22Rv1 (cell line): ENCODE measurements around the gene DNER.

Experiments
- H3K27ac ChIP-seq: fragments of 450-650 bp; 2 replicates; pipeline ENCODE4 v1.5.1; 2017
- ZFX ChIP-seq: fragments of 450-650 bp; IDR thresholded peaks from 2 replicates; pipeline ENCODE4 v1.6.1; 2017; ENCODE audit warnings: antibody characterized with exemption, borderline replicate concordance
- TF ChIP-seq, protein P1 (sequence below): fragments of 450-650 bp; IDR thresholded peaks from 2 replicates; pipeline ENCODE4 v1.5.1; 2017; ENCODE audit warnings: mild to moderate bottlenecking

DNER gene

DNA sequence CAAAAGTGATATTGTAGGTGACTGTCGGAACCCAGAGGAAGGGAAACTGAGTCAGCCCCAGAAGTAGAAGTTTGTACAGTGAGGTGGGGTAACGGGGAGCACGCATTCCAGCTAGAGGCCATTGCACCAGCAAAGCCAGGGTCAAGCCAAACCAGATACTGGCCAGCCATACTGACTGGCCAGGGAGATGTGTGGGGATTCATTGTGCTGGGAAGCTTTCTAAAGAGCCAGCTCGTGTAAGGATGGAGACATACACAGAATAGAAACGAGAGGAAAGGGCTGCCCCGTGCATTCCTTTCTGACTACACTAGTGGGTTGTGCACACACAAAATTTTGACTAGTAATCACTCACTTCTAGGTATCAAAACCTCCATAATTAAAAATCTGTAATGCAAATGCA lies 268.0 kb downstream of the DNER start:
- H3K27ac ChIP-seq, result no peak overlapping the region

DNA sequence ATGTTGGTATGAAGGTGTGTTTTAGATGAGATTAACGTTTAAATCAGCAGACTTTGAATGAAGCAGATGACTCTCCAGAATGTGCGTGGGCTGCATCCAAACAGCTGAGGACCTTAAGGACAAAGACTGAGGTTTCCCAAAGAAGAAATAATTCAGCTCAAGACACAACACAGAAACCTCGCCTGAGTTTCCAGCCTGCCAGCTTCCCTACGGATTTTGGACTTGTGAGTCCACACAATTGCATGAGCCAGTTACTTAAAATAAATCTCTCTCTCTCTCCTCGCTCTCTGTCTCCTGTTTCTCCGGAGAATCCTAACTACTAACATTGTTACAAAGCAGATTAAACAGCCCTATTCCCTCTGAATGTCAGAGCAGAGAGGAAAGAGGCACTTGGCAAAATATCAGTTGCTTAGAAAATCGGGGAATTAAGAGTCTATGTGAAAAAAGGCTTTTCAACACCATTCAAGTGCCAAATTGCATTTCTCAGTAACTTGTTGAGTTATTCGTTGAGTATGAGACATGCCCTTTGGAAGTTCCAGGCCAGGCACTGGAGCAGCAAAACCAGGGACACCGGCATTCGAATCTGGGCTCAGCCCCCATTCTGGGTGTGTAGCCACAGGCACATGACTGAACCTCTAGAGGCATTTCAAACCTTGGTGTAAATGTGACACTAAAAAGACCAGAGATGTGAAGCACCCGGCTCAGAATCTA lies 268.7 kb downstream of the DNER start:
- TF ChIP-seq, protein P1, sequence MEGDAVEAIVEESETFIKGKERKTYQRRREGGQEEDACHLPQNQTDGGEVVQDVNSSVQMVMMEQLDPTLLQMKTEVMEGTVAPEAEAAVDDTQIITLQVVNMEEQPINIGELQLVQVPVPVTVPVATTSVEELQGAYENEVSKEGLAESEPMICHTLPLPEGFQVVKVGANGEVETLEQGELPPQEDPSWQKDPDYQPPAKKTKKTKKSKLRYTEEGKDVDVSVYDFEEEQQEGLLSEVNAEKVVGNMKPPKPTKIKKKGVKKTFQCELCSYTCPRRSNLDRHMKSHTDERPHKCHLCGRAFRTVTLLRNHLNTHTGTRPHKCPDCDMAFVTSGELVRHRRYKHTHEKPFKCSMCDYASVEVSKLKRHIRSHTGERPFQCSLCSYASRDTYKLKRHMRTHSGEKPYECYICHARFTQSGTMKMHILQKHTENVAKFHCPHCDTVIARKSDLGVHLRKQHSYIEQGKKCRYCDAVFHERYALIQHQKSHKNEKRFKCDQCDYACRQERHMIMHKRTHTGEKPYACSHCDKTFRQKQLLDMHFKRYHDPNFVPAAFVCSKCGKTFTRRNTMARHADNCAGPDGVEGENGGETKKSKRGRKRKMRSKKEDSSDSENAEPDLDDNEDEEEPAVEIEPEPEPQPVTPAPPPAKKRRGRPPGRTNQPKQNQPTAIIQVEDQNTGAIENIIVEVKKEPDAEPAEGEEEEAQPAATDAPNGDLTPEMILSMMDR, result no peak
- TF ChIP-seq ZFX, result no peak
- H3K27ac ChIP-seq, result no peak overlapping the region

More for the DNA sequence above, 268.0 kb downstream of the DNER start:
- TF ChIP-seq, protein P1, result no peak
- TF ChIP-seq ZFX, result no peak

DNA sequence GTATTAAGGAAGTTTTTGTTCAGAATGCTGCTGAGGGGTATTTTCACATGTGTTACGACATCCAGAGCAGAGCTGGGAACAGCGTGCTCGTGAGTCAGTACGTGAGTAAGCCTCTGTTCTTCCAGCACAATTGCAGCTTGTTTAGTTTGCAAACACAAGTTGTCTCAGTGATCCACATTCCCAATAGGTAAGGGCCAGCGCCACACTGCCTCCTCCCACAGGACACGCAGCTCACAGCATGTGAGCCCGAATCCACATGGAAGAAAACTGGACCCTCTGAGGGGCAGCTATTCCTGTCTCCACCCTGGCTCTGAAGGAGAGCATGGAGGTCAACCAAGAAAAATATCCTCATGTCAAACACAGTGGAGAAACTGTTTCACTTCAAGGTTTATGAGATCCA lies 269.3 kb downstream of the DNER start:
- no peak for TF ChIP-seq ZFX
- TF ChIP-seq, protein P1, result no peak

DNA sequence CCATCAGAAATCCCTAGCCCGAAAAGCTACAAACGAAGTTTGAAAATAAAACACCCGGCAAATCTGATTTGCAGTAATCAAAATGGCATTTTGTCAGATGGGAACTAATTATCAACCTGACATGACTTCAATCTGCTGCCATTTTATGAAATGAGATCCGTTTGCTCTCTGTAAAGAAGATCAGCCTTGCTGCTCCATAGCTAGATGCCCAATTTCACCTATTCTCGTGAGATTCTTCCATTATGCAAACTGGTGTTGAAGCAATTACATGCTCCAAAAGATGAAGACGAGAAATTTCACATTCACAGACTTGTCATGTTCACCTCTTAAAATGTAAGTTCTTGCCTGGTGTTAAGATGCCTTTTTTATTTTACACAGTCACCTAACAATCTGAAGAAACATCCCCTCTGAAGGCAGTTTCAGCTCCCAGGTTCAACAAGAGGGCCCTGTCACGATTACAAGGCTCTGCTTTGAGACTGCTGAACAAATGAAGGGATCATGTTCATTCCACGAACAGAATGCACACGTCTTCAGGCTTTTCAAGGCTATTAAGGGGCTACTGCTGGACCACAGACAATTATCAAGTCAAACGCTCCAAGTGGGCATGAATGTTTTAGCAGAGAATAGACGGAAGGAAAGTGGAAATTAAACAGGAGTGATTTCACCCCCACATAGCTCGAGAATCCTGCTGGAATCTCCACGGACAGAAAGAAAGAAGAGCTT lies 270.6 kb downstream of the DNER start:
- no peak overlapping the region for H3K27ac ChIP-seq

More for the DNA sequence above, 269.3 kb downstream of the DNER start:
- H3K27ac ChIP-seq, result no peak overlapping the region

DNA sequence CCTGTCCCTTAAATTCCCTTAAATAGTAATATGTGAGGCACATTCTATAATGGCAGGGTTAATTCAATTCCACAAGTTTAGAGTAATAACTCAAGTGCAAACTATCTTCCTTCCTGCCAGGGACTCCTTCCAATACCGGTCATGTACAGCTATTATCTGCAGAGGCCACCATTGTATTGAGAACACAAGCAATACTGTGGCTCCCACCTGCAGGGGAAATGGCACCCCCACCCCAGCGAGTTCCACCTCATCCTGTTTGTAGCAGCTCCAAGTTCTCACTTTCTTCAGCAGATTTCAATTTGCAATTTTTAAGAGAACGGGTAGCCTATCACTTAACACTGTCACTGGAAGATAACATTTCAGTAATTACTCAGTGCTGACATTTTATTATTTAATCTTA lies 271.2 kb downstream of the DNER start:
- no peak for TF ChIP-seq ZFX
- TF ChIP-seq, protein P1, result no peak
- H3K27ac ChIP-seq, result no peak overlapping the region

More for the DNA sequence above, 270.6 kb downstream of the DNER start:
- no peak for TF ChIP-seq ZFX
- TF ChIP-seq, protein P1, result no peak

DNA sequence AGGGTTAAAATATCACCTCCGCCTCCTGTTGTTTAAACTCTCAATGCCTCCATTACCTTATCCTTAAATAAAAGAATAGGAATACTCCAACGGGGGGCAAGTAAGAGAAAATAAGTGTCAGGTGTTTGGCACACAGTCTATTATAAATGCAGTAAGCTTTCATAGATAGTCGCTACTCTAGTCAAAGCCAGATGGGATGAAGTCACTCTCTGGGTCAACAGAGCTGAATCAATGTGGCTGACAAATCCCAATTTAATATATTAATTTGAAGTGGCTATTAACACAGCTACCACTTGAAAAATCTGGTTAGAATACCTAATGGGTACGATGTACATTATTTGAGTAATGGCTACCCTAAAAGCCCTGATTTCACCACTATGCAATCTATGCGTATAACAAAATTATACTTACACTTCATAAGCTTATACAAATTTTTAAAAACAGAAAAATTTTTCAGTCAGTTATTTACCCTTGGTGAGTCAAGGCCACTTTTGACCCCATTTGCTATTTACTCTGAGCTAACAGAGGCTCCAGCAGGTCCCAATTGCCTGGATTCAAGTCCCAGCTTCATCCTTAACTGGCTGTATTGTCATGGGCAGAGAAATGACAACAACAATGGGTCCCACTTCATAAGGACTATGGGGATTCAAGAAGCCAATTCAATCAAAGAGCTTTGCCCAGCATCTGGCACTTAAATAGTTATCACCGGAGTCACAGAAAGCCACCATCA lies 275.8 kb downstream of the DNER start:
- TF ChIP-seq, protein P1, result no peak
- no peak for TF ChIP-seq ZFX
- H3K27ac ChIP-seq, result no peak overlapping the region

DNA sequence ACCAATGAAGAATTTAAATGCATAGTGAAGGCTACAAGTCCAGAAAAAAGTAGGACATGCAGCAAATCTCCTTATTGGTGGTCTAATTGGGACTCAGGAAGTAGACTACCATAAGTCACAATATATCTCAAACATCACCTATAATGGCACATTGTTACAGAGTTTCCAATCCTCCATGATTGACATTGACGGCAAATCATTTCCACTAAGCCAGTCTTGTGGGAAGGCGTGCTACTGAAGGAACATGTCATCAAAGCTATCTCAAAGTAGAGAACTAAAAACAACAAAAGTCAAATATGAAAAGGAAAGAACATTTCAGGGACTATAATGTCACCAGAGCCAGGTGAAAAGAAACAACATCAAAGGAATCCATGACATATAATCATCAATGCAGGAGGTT lies 276.9 kb downstream of the DNER start:
- TF ChIP-seq, protein P1, result no peak
- TF ChIP-seq ZFX, result no peak
- no peak overlapping the region for H3K27ac ChIP-seq
